C4-2B (cell line): Measurements from ENCODE around the gene SKP2.
"Not testable (repeated sequence)": the region's sequence is repeated elsewhere in the genome, so short reads cannot be mapped to it uniquely, and the experiment has no call there.

Experiments
- ZFX ChIP-seq: fragments of 450-650 bp; IDR thresholded peaks from 2 replicates; pipeline ENCODE4 v1.6.1; 2017
- TF ChIP-seq, protein P1 (sequence below): fragments of 450-650 bp; conservative IDR thresholded peaks from 2 replicates; pipeline ENCODE4 v1.5.1; 2017; ENCODE audit warnings: mild to moderate bottlenecking

GRCh38 chr5:36133009-36133408 lies 18.9 kb upstream of the SKP2 start:
- TF ChIP-seq, protein P1, sequence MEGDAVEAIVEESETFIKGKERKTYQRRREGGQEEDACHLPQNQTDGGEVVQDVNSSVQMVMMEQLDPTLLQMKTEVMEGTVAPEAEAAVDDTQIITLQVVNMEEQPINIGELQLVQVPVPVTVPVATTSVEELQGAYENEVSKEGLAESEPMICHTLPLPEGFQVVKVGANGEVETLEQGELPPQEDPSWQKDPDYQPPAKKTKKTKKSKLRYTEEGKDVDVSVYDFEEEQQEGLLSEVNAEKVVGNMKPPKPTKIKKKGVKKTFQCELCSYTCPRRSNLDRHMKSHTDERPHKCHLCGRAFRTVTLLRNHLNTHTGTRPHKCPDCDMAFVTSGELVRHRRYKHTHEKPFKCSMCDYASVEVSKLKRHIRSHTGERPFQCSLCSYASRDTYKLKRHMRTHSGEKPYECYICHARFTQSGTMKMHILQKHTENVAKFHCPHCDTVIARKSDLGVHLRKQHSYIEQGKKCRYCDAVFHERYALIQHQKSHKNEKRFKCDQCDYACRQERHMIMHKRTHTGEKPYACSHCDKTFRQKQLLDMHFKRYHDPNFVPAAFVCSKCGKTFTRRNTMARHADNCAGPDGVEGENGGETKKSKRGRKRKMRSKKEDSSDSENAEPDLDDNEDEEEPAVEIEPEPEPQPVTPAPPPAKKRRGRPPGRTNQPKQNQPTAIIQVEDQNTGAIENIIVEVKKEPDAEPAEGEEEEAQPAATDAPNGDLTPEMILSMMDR, result not testable (repeated sequence)
- TF ChIP-seq ZFX, result not testable (repeated sequence)
